Measurements from ENCODE around the gene BAIAP2. TPM values are rescaled to one million over a fixed set of nuclear protein-coding genes. Genes with fewer than 3 reads are reported as not detected.
"Not testable (repeated sequence)": the region's sequence is repeated elsewhere in the genome, so short reads cannot be mapped to it uniquely, and the experiment has no call there.

The BAIAP2 gene
- total RNA-seq, 1 donor from 2014 or later: 51.4 TPM

DNA sequence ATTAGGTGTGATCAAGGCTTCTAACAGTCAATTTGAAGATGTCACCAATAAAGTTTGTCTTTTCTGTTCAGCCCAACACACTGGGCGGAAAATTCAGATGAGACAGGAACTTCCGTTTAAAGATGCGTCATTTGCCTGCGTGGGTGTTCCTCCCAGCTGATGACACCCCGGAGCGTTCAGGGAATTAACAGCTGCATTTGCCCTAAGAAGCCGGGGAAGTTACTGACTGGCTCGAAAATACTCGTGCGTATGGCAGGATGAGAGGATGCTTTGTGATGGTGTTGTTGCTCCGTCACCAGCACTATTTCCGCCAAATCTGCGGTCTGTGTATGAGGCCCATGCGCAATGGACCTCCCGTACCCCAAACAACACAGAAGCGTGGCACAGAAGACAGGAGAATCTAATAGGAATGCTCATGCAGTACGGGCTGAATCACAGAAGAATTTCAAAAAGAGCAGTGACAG, 118.4 kb downstream of the BAIAP2 start:
- no peaks in the 10 kb centered on the region for H4K20me1 ChIP-seq (ENCODE audit: insufficient read depth, low read length)
- no peak overlapping the region for H3K9ac ChIP-seq (ENCODE audit: low read length)
- no peaks in the 10 kb centered on the region for H3K9me3 ChIP-seq (ENCODE audit: insufficient read depth, low read depth, low read length)
- no peak for FAIRE-seq
- no peak overlapping the region for H2AFZ ChIP-seq (ENCODE audit: low read depth, low read length)
- peaks cover 2% of the 10 kb centered on the region for H3K27me3 ChIP-seq (ENCODE audit: insufficient read depth, low read length)
- H3K4me3 ChIP-seq (ENCODE audit: insufficient read depth, low read depth, low read length): no peak overlapping the region
- Mint-ChIP-seq H3K4me3 (ENCODE audit: unreplicated experiment) (no peak overlapping the region), H3K27me3 (ENCODE audit: low read depth, unreplicated experiment) (peaks cover 29% of the 10 kb centered on the region), H3K9me3 (ENCODE audit: unreplicated experiment) (no peaks in the 10 kb centered on the region), H3K4me1 (ENCODE audit: low read depth, unreplicated experiment) (peaks cover 2% of the 10 kb centered on the region), H3K27ac (ENCODE audit: unreplicated experiment) (peak overlapping the region; percentile 27), H3K36me3 (ENCODE audit: low read depth, unreplicated experiment) (peaks cover 2% of the 10 kb centered on the region)
- no peak for TF ChIP-seq EZH2 (IDR thresholded peaks at IDR 0.05; ENCODE audit: insufficient read depth, low read length)
- H3K4me2 ChIP-seq (ENCODE audit: low read length): peak overlapping the region; percentile 33
- H3K36me3 ChIP-seq (ENCODE audit: insufficient read depth, low read length): no peaks in the 10 kb centered on the region
- no peaks in the 10 kb centered on the region for H3K4me1 ChIP-seq (ENCODE audit: insufficient read depth, low read length)
- peak; percentile 3 for DNase-seq (ENCODE audit: low read depth)
- H3K27ac ChIP-seq (ENCODE audit: low read depth, low read length): peak overlapping the region; percentile 2
- no peaks in the 10 kb centered on the region for H3K79me2 ChIP-seq (ENCODE audit: insufficient read depth, low read length)

DNA sequence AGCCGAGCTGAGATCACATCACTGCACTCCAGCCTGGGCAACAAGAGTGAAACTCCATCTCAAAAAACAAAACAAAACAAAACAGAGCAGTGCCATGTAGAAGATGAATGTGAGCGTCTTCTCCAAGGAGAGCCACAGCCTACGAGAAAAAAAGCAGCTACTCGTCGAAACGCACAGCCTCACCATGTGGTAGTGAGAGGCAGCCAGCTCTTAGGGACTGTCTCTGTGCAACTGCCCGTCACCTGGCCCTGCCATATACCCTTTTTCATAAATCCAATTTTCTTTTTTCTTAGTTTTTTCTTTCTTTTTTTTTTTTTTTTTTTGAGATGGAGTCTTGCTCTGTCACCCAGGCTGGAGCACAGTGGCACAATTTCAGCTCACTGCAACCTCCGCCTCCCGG, 119.1 kb downstream of the BAIAP2 start:
- not testable (repeated sequence) for H3K36me3 Mint-ChIP-seq (ENCODE audit: low read depth, unreplicated experiment); H4K20me1 ChIP-seq (ENCODE audit: insufficient read depth, low read length); H3K79me2 ChIP-seq (ENCODE audit: insufficient read depth, low read length); H3K4me2 ChIP-seq (ENCODE audit: low read length); FAIRE-seq; H2AFZ ChIP-seq (ENCODE audit: low read depth, low read length); H3K36me3 ChIP-seq (ENCODE audit: insufficient read depth, low read length); H3K9me3 ChIP-seq (ENCODE audit: insufficient read depth, low read depth, low read length); H3K4me3 ChIP-seq (ENCODE audit: insufficient read depth, low read depth, low read length); H3K4me3 Mint-ChIP-seq (ENCODE audit: unreplicated experiment); DNase-seq (ENCODE audit: low read depth); H3K4me1 Mint-ChIP-seq (ENCODE audit: low read depth, unreplicated experiment); H3K27ac ChIP-seq (ENCODE audit: low read depth, low read length); H3K27ac Mint-ChIP-seq (ENCODE audit: unreplicated experiment); H3K27me3 ChIP-seq (ENCODE audit: insufficient read depth, low read length); H3K9ac ChIP-seq (ENCODE audit: low read length); H3K4me1 ChIP-seq (ENCODE audit: insufficient read depth, low read length); H3K9me3 Mint-ChIP-seq (ENCODE audit: unreplicated experiment)
- peaks cover 31% of the 10 kb centered on the region for H3K27me3 Mint-ChIP-seq (ENCODE audit: low read depth, unreplicated experiment)

DNA sequence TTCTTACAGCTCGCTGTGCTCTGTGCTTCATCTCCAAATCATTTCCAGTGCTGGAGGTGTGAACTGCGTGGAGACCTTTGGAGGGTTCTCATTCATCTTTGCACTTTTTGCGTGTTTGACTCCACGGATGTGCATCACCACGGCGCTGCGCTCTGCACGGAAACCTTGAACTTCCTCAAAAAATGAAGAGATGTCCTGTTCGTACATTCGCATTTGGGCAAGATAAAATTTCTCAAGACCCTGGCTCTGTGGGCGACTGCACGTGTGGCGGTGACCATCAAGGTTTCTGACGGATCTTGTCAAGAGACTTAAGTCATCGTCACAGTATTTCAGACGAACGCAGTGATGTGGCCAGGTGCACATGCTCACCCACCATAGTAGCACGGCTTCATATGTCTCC, 120.0 kb downstream of the BAIAP2 start:
- Histone ChIP-seq H3K27ac (ENCODE audit: low read depth, low read length) (no peak overlapping the region), H4K20me1 (ENCODE audit: insufficient read depth, low read length) (no peaks in the 10 kb centered on the region), H2AFZ (ENCODE audit: low read depth, low read length) (no peak overlapping the region), H3K9ac (ENCODE audit: low read length) (no peak overlapping the region), H3K9me3 (ENCODE audit: insufficient read depth, low read depth, low read length) (no peaks in the 10 kb centered on the region), H3K4me2 (ENCODE audit: low read length) (no peak overlapping the region), H3K4me3 (ENCODE audit: insufficient read depth, low read depth, low read length) (no peak overlapping the region), H3K27me3 (ENCODE audit: insufficient read depth, low read length) (peaks cover 2% of the 10 kb centered on the region), H3K4me1 (ENCODE audit: insufficient read depth, low read length) (no peaks in the 10 kb centered on the region), H3K79me2 (ENCODE audit: insufficient read depth, low read length) (no peaks in the 10 kb centered on the region), H3K36me3 (ENCODE audit: insufficient read depth, low read length) (no peaks in the 10 kb centered on the region)
- H3K36me3 Mint-ChIP-seq (ENCODE audit: low read depth, unreplicated experiment): no peaks in the 10 kb centered on the region
- no peaks in the 10 kb centered on the region for H3K9me3 Mint-ChIP-seq (ENCODE audit: unreplicated experiment)
- no peak for TF ChIP-seq EZH2 (IDR thresholded peaks at IDR 0.05; ENCODE audit: insufficient read depth, low read length)
- TF ChIP-seq, protein P1, sequence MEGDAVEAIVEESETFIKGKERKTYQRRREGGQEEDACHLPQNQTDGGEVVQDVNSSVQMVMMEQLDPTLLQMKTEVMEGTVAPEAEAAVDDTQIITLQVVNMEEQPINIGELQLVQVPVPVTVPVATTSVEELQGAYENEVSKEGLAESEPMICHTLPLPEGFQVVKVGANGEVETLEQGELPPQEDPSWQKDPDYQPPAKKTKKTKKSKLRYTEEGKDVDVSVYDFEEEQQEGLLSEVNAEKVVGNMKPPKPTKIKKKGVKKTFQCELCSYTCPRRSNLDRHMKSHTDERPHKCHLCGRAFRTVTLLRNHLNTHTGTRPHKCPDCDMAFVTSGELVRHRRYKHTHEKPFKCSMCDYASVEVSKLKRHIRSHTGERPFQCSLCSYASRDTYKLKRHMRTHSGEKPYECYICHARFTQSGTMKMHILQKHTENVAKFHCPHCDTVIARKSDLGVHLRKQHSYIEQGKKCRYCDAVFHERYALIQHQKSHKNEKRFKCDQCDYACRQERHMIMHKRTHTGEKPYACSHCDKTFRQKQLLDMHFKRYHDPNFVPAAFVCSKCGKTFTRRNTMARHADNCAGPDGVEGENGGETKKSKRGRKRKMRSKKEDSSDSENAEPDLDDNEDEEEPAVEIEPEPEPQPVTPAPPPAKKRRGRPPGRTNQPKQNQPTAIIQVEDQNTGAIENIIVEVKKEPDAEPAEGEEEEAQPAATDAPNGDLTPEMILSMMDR (IDR thresholded peaks at IDR 0.05; ENCODE audit: insufficient read depth, low read depth, low read length): no peak
- no peak overlapping the region for H3K27ac Mint-ChIP-seq (ENCODE audit: unreplicated experiment)
- H3K27me3 Mint-ChIP-seq (ENCODE audit: low read depth, unreplicated experiment): peaks cover 29% of the 10 kb centered on the region
- no peak overlapping the region for H3K4me3 Mint-ChIP-seq (ENCODE audit: unreplicated experiment)
- H3K4me1 Mint-ChIP-seq (ENCODE audit: low read depth, unreplicated experiment): peaks cover under 1% of the 10 kb centered on the region
- no peak for FAIRE-seq
- DNase-seq (ENCODE audit: low read depth): no peak
